ENCODE data around the gene GEMIN5. TPM values are rescaled to one million over a fixed set of nuclear protein-coding genes. Genes with fewer than 3 reads are reported as not detected.
A peak's percentile ranks its signal among the peaks of the same experiment; 100 is the strongest.
"Not testable (repeated sequence)": the region's sequence is repeated elsewhere in the genome, so short reads cannot be mapped to it uniquely, and the experiment has no call there.

Gene GEMIN5
- total RNA-seq, 1 donor from 2014 or later, result 20.9 TPM

- peak; percentile 95 for DNase-seq (ENCODE audit: low spot score)
These were observed 3.0 kb upstream of the GEMIN5 start, which contains the start of gene MRPL22 for GRCh38 chr5:154940772-154941620. Gene MRPL22, plus strand, starts transcription at chr5:154941073. Its CDS starts 38 bp downstream, at chr5:154941111.

GRCh38 chr5:154940375-154940771 lies 2.4 kb upstream of the GEMIN5 start:
- no peak for DNase-seq (ENCODE audit: low spot score)

- DNase-seq (ENCODE audit: low spot score), result not testable (repeated sequence)
These were observed 1.4 kb upstream of the GEMIN5 start for GRCh38 chr5:154939387-154939786.

GRCh38 chr5:154937186-154937717 lies 759 bp downstream of the GEMIN5 start:
- DNase-seq (ENCODE audit: low spot score), result no peak

- DNase-seq (ENCODE audit: low spot score), result no peak
These were observed 3.1 kb downstream of the GEMIN5 start for GRCh38 chr5:154934881-154935280.

GRCh38 chr5:154933537-154933936 lies 4.5 kb downstream of the GEMIN5 start:
- DNase-seq (ENCODE audit: low spot score), result no peak

GRCh38 chr5:154923441-154924430 lies 14.3 kb downstream of the GEMIN5 start:
- no peak for DNase-seq (ENCODE audit: low spot score)

- DNase-seq (ENCODE audit: low spot score), result no peak
These were observed 20.3 kb downstream of the GEMIN5 start for GRCh38 chr5:154917757-154918156.

GRCh38 chr5:154916874-154917273 lies 21.1 kb downstream of the GEMIN5 start:
- no peak for DNase-seq (ENCODE audit: low spot score)

GRCh38 chr5:154905601-154906000 lies 32.4 kb downstream of the GEMIN5 start:
- DNase-seq (ENCODE audit: low spot score), result not testable (repeated sequence)

- DNase-seq (ENCODE audit: low spot score), result no peak
These were observed 36.1 kb downstream of the GEMIN5 start for GRCh38 chr5:154901913-154902312.

GRCh38 chr5:154901276-154901675 lies 36.7 kb downstream of the GEMIN5 start:
- no peak for DNase-seq (ENCODE audit: low spot score)

GRCh38 chr5:154900066-154900465 lies 37.9 kb downstream of the GEMIN5 start:
- no peak for DNase-seq (ENCODE audit: low spot score)

GRCh38 chr5:154899151-154899816 lies 38.7 kb downstream of the GEMIN5 start:
- no peak for DNase-seq (ENCODE audit: low spot score)

GRCh38 chr5:154898210-154898609 lies 39.8 kb downstream of the GEMIN5 start:
- no peak for DNase-seq (ENCODE audit: low spot score)

GRCh38 chr5:154896562-154897165 lies 41.3 kb downstream of the GEMIN5 start:
- no peak for DNase-seq (ENCODE audit: low spot score)

GRCh38 chr5:154895606-154896561 lies 42.1 kb downstream of the GEMIN5 start:
- DNase-seq (ENCODE audit: low spot score), result no peak

GRCh38 chr5:154893381-154893780 lies 44.6 kb downstream of the GEMIN5 start:
- no peak for DNase-seq (ENCODE audit: low spot score)

GRCh38 chr5:154892369-154892771 lies 45.6 kb downstream of the GEMIN5 start:
- no peak for DNase-seq (ENCODE audit: low spot score)

GRCh38 chr5:154885439-154885838 lies 52.6 kb downstream of the GEMIN5 start:
- DNase-seq (ENCODE audit: low spot score), result no peak
